Mucosa of rectum (tissue), 2 donors: Measurements from ENCODE around the gene OR8J3.

Experiments
- H3K27ac ChIP-seq, 2 donors: one replicate each; pipeline ENCODE4 v1.7.0; 2013; ENCODE audit warnings: inconsistent platforms in 2 of 2, low read depth in 2 of 2, low read length in 2 of 2
- H3K27me3 ChIP-seq, 2 donors: one replicate each; pipeline ENCODE4 v1.7.0; 2013; ENCODE audit warnings: low read length in 2 of 2; ENCODE audit not compliant: control insufficient read depth in 2 of 2, insufficient read depth in 2 of 2
- H3K36me3 ChIP-seq, 2 donors: one replicate each; pipeline ENCODE4 v1.7.0; 2013; ENCODE audit warnings: low read length in 2 of 2; ENCODE audit not compliant: control insufficient read depth in 2 of 2, insufficient read depth in 2 of 2
- H3K4me1 ChIP-seq, 2 donors: one replicate each; pipeline ENCODE4 v1.7.0; 2013; ENCODE audit warnings: low read length in 2 of 2, mild to moderate bottlenecking in 1 of 2; ENCODE audit not compliant: control insufficient read depth in 2 of 2, insufficient read depth in 2 of 2
- H3K4me3 ChIP-seq, 2 donors: one replicate each; pipeline ENCODE4 v1.7.0; 2013; ENCODE audit warnings: low read length in 2 of 2
- H3K9ac ChIP-seq, 2 donors: one replicate each; pipeline ENCODE4 v1.7.0; 2013; ENCODE audit warnings: low read length in 2 of 2, low read depth in 1 of 2, mild to moderate bottlenecking in 1 of 2
- H3K9me3 ChIP-seq, 2 donors: one replicate each; pipeline ENCODE4 v1.7.0; 2013; ENCODE audit warnings: low read length in 2 of 2; ENCODE audit not compliant: control insufficient read depth in 2 of 2
- donor health status: healthy.
- donor health status: Normal muscosa, but diverticular disease.

Gene OR8J3

GRCh38 chr11:56122073-56122472 lies 17.9 kb downstream of the OR8J3 start, which contains the start of gene OR8H3:
TSS of gene OR8H3 (plus strand) at chr11:56122373. CDS start at chr11:56122373, 0 bp downstream.
- no peaks in the 10 kb centered on the region for H3K36me3 ChIP-seq
- no peaks in the 10 kb centered on the region for H3K4me1 ChIP-seq
- no peak within 1 kb of the TSS for H3K9ac ChIP-seq
- H3K4me3 ChIP-seq, result no peak within 1 kb of the TSS
- no peak within 1 kb of the TSS for H3K27ac ChIP-seq
- no peaks in the 10 kb centered on the region for H3K9me3 ChIP-seq
- H3K27me3 ChIP-seq, result no peaks in the 10 kb centered on the region

- no peaks in the 10 kb centered on the region for H3K9me3 ChIP-seq
- H3K9ac ChIP-seq, result no peak within 1 kb of the TSS
- no peak within 1 kb of the TSS for H3K27ac ChIP-seq
- no peak within 1 kb of the TSS for H3K4me3 ChIP-seq
- H3K4me1 ChIP-seq, result no peaks in the 10 kb centered on the region
- no peaks in the 10 kb centered on the region for H3K27me3 ChIP-seq
- no peaks in the 10 kb centered on the region for H3K36me3 ChIP-seq
Measured at GRCh38 chr11:56103210-56103737, 36.7 kb downstream of the OR8J3 start, which contains the start of gene OR8H2. TSS of gene OR8H2 (plus strand) at chr11:56103687. CDS start at chr11:56105043, 1,356 bp downstream.

GRCh38 chr11:56093008-56093407 lies 47.0 kb downstream of the OR8J3 start, which contains the start of gene OR8I2:
TSS of gene OR8I2 (plus strand) at chr11:56093308. CDS start at chr11:56093308, 0 bp downstream.
- Histone ChIP-seq H3K4me3 (no peak within 1 kb of the TSS), H3K27me3 (no peaks in the 10 kb centered on the region), H3K9me3 (no peaks in the 10 kb centered on the region), H3K9ac (no peak within 1 kb of the TSS), H3K36me3 (no peaks in the 10 kb centered on the region), H3K4me1 (no peaks in the 10 kb centered on the region), H3K27ac (no peak within 1 kb of the TSS)

- Histone ChIP-seq H3K4me3 (no peak overlapping the region), H3K27ac (no peak overlapping the region), H3K9ac (no peak overlapping the region), H3K9me3 (no peaks in the 10 kb centered on the region), H3K36me3 (no peaks in the 10 kb centered on the region), H3K4me1 (no peaks in the 10 kb centered on the region), H3K27me3 (no peaks in the 10 kb centered on the region)
Measured at GRCh38 chr11:56089697-56090096, 50.3 kb downstream of the OR8J3 start.
